Medulla oblongata (tissue), 1 donor: ENCODE results near the gene KLK11.

Source experiments
- DNase-seq: peaks from one replicate; pipeline ENCODE4 v3.0.0-alpha.2; 2015; ENCODE audit errors: extremely low spot score

The KLK11 gene

GRCh38 chr19:51027873-51028272, 1.5 kb upstream of the KLK11 start:
- DNase-seq, result no peak

DNA sequence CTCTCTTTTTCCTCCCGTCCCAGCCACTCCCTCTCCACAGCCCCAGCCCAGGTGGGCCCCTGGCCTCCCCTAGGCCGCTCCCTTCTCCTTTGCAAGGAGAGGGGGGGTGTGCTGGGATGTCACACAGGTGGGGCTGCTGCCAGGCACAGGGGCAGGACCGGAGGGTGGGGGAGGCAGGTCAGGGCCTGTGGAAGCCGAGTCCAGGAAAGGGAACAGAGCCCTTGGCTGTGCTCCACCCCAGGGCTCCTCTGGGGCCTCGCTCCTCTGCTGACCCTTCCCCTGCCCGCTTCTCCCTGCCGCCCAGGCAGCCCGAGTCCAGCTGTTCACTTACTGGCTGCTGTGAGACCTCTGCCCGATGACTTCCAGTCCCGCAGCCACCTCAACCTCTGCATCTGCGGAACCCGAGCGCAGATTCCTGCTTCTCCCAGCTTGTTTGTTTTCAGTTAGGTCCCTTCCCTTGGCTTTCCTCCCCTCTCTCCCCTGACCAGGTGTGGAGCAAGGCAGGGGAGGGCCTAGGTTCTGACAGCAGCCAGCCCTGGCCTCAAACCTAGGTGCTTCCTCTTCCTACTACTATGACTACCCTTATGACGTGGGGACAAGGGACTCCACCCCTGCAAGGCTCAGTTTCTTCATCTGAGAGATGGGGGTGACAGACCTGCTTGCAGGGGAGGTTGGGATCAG, 850 bp upstream of the KLK11 start:
- DNase-seq, result no peak

DNA sequence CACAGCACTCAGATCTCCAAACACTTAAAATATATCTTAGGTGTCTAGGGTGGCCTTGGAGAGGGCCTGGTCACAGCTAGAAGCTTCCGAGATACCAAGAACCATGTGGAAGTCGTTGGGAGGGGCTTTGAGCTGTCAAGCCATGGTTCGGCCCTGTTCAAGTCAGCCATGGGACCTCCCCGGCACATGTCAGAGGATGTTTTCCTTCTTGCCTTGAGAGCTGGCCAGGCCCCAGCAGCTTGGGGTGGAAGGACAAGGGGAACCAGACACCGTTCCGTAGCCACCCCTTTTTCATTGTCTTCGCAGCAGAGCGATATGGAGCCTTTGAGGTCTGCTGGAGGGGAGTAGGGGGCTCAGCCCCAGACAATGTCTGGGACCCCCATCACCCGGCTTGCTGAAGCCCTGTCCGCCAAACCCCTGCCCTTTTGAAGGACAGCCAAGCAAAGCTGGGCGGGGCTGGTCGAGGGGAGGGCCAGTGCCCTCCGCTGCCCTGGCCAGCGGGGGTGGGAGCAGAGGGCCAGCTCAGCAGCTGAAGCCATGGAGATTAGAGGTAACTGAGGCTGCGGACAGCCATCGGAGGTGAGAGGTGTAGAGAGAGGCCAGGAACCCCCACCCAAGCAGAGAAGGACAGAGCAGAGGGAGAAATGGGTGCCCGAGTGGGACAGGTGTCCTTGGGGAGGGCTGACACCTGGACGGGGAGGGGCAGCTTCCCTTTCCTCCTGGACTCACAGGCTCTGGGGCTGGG, 435 bp downstream of the KLK11 start:
- DNase-seq, result no peak

DNA sequence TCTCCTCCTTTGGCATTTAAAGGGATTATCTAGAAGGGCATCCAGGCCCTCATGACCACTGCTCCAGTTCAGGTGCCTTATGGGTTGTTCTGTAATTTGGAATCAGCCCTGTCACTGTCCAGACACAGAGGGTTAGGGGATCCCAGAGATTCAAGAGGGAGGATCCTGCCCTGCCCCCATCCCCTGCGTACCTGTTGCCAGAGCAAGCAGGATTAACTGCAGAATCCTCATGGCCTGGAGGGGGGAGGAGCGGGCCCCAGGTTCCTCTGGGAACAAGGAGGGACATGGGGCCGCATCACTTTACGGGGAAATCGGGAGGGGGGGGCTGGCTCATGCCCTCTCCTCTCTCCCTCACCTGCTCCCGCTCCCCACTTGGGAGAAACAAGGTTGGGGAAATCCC, 1.0 kb downstream of the KLK11 start:
- no peak for DNase-seq

- no peak for DNase-seq
Observed at GRCh38 chr19:51024924-51025323, 1.5 kb downstream of the KLK11 start.

DNA sequence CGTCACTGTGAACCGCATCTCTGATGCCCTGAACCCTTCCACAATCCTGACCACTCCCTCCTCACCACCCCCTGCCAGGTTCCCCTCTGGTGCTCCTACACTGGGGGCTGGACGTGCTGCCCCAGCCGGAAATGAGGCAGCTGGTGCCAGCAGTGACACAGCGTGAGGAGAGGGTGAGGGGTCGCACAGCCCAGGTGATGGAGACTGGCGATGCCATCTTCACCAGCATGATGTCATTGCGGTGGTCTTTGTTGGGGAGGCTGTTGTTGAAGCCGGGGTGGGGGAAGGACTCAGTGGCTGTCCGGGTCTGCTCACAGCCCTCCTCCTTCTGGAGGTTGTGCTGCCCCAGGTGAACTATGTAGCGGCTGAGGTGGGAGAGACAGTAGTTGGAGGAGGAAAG, 2.5 kb downstream of the KLK11 start:
- no peak for DNase-seq

- DNase-seq, result no peak
Observed at GRCh38 chr19:51022526-51022925, 3.9 kb downstream of the KLK11 start.

- DNase-seq, result peak; percentile 57
Observed at GRCh38 chr19:51020988-51021651, 5.3 kb downstream of the KLK11 start.

DNA sequence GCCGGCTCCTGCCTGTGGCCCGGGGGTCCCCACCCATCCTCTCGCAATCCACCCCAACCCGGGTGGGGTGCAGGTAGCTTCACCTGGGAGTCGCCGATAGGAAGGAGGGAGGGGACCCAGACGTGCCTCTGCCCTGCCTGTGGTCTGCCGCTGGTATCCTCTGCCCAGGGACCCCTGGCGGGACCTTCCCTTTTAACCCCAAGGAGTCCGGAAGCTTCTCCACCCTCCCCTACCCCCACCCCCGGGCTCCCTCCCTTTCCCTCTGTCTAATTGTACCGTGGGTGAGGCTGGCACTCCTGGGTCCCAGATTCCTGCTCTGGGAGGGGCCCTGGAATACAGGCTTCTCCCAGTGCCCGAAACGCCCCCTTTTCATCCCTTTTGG, 6.9 kb downstream of the KLK11 start, which contains the start of gene KLK10:
TSS of gene KLK10 (minus strand) at position 166 of the 382 bp plus-strand sequence. CDS start 579 bp downstream, outside the sequence.
- no peak for DNase-seq

- DNase-seq, result no peak
Observed at GRCh38 chr19:51018745-51019543, 7.5 kb downstream of the KLK11 start.

- DNase-seq, result peak; percentile 70
Observed at GRCh38 chr19:51016798-51017683, 9.4 kb downstream of the KLK11 start.

DNA sequence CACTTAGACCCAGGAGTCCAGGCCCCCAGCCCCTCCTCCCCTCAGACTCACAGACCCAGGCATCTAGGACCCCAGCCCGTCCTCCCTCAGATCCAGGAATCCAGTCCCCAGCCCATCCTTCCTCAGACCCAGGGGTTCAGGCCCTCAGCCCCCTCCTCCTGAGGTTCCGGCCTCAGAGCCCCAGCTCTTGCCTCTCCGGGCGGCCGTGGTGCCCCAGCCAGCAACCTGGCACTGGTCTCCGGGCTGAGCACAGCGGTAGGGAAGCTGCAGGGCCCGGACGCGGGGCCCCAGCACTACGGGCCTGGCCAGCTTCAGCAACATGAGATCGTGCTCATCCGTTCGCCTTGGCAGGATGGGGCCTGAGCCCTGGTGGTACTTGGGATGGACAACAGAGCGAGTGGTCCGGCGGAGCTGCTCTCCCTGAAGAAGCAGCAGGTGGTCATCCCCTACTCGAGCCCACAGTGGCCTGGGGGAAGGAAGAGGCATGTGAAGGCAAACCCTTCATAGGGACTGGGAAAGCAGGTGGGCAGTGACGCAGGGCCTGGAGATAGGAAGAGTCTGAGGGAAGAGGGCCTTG, 10.6 kb downstream of the KLK11 start:
- DNase-seq, result no peak

DNA sequence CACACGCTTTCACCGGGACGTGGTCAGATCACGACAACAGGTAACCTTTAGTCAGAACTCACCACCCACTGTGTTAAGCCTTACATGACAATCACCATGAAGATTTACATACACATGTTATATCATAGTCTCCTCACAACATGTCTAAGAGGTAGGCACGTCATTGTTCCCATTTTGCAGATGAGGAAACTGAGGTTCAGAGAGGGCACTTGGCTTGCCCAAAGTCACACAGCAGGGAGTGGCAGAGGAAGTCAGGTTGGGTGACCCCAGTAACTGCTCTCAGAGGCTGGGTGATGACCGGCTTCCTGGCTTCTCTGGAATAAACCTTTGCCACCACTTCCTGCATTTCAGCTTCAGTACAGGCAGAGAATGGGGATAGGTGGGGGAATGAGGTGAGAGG, 12.2 kb downstream of the KLK11 start:
- no peak for DNase-seq

GRCh38 chr19:51012661-51013190, 13.7 kb downstream of the KLK11 start:
- DNase-seq, result no peak

DNA sequence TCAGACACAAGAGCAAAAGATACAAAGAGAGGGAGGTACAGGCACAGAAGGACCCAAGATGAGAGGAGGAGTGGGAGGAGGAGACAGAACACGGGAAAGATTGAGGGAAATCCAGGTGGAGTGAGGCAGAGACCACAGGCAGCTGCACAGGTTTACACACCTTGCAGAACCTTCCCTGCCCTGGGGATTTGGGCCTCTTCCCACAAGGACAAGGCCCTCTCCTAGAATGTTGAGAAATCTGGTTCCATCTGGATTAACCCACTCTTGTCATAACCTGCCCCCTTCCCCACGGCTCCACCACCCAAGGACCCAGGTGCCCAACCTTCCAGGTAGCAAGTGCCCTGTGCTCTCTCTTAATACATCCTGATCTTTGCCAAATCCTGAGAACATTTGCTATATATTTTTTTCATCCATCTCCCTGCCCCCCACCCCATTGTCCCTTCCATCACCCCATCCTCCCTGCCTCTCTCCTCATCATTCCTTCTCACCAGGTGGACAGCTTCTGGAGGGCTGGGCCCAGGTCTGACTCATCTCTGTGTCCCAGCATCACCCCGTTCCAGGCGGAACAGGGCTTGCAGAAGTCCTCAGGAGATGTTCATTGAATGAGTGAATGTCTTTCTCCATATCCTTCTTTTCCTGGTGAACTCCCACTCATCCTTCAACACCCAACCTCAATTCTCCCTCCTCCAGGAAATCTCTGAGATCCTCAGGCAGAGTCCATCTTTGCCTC, 16.2 kb downstream of the KLK11 start:
- DNase-seq, result no peak

GRCh38 chr19:51009061-51009891, 17.1 kb downstream of the KLK11 start:
- no peak for DNase-seq

DNA sequence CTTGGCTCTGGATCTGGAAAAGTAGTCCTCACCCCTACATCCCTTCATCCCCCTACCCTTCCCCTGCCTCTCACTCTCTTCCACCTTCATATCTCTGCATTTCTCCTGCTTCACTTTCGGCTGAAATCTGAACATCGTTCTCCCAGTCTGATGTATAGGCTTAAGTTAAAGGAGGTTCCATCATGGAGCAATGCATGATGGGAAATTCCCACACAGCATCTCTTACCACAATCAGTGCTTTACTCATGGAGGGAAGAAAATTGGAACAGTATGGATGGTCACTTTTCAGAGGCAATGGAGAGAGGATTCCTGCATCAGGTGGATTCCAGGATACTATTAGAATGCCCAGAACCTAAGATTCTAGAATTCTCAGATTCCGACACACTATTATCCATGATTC, 18.9 kb downstream of the KLK11 start:
- no peak for DNase-seq

GRCh38 chr19:51006406-51006805, 20.0 kb downstream of the KLK11 start:
- no peak for DNase-seq

DNA sequence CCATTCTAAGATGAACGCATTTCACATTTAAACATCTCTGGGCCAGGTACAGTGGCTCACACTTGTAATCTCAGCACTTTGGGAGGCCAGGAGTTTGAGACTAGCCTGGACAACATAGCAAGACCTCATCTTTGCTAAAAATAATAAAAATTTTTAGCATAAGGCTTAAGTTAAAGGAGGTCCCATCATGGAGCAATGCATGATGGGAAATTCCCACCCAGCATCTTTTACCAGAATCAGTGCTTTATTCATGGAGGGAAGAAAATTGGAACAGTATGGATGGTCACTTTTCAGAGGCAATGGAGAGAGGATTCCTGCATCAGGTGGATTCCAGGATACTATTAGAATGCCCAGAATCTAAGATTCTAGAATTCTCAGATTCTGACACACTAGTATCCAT, 21.2 kb downstream of the KLK11 start:
- no peak for DNase-seq
